Mesothelial cell of epicardium (in vitro differentiated cells): ENCODE measurements around the gene D2HGDH. TPM values are rescaled to one million over a fixed set of nuclear protein-coding genes. Genes with fewer than 3 reads are reported as not detected.
A peak's percentile ranks its signal among the peaks of the same experiment; 100 is the strongest.

Experiments
- DNase-seq, 2 experiments: peaks; one replicate each; pipeline ENCODE4 v3.0.0; 2021; ENCODE audit warnings: low spot score in 2 of 2; ENCODE audit not compliant: unreplicated experiment in 2 of 2
- H3K27ac Mint-ChIP-seq: 2 replicates; pipeline ENCODE4 v1.8.0; 2021; ENCODE audit warnings: mixed read lengths
- H3K27me3 Mint-ChIP-seq: 2 replicates; pipeline ENCODE4 v1.8.0; 2021; ENCODE audit warnings: low read depth, mixed read lengths
- H3K36me3 Mint-ChIP-seq: 2 replicates; pipeline ENCODE4 v1.8.0; 2021; ENCODE audit warnings: mixed read lengths
- H3K4me1 Mint-ChIP-seq: 2 replicates; pipeline ENCODE4 v1.8.0; 2021; ENCODE audit warnings: mixed read lengths
- H3K4me3 Mint-ChIP-seq: 2 replicates; pipeline ENCODE4 v1.8.0; 2021; ENCODE audit warnings: mild to moderate bottlenecking, moderate library complexity, mixed read lengths
- H3K9me3 Mint-ChIP-seq: 2 replicates; pipeline ENCODE4 v1.8.0; 2021; ENCODE audit warnings: mixed read lengths
- CTCF ChIP-seq: fragments of 200-600 bp; sonication (generic); IDR thresholded peaks from one replicate; pipeline ENCODE4 v1.5.0; 2021; ENCODE audit warnings: antibody characterized with exemption; ENCODE audit not compliant: unreplicated experiment
- total RNA-seq: library from RNA; stranded (reverse); gene quantifications from 3 replicates; pipeline ENCODE4 v1.2.1, GENCODE V29; 2021

The D2HGDH gene
- total RNA-seq, 1 donor from 2014 or later = 60.3 TPM

- Mint-ChIP-seq H3K27me3 (no peaks in the 10 kb centered on the region), H3K4me1 (peaks cover 13% of the 10 kb centered on the region), H3K9me3 (no peaks in the 10 kb centered on the region), H3K4me3 (no peak overlapping the region), H3K27ac (peak overlapping the region; percentile 68), H3K36me3 (no peaks in the 10 kb centered on the region)
- no peak for TF ChIP-seq CTCF
- DNase-seq = no peak
These were observed 73.8 kb downstream of the D2HGDH start for GRCh38 chr2:241808051-241808720.

GRCh38 chr2:241808721-241809382, 74.4 kb downstream of the D2HGDH start, which contains the start of gene NEU4:
NEU4 (plus strand) TSS chr2:241809193; CDS start chr2:241814485, 5,292 bp downstream.
- no peaks in the 10 kb centered on the region for H3K36me3 Mint-ChIP-seq
- no peak for TF ChIP-seq CTCF
- peak within 1 kb of the TSS; percentile 68 for H3K27ac Mint-ChIP-seq
- no peak for DNase-seq
- no peak within 1 kb of the TSS for H3K4me3 Mint-ChIP-seq
- H3K4me1 Mint-ChIP-seq = peaks cover 13% of the 10 kb centered on the region
- no peaks in the 10 kb centered on the region for H3K27me3 Mint-ChIP-seq
- H3K9me3 Mint-ChIP-seq = no peaks in the 10 kb centered on the region

- Mint-ChIP-seq H3K27ac (peak overlapping the region; percentile 68), H3K9me3 (no peaks in the 10 kb centered on the region), H3K4me1 (peaks cover 10% of the 10 kb centered on the region), H3K4me3 (no peak overlapping the region), H3K36me3 (no peaks in the 10 kb centered on the region), H3K27me3 (no peaks in the 10 kb centered on the region)
- DNase-seq = no peak
- TF ChIP-seq CTCF = no peak
These were observed 75.2 kb downstream of the D2HGDH start for GRCh38 chr2:241809383-241810306.

GRCh38 chr2:241810307-241811200, 76.1 kb downstream of the D2HGDH start:
- Mint-ChIP-seq H3K27ac (no peak overlapping the region), H3K27me3 (peaks cover 3% of the 10 kb centered on the region), H3K9me3 (no peaks in the 10 kb centered on the region), H3K36me3 (no peaks in the 10 kb centered on the region), H3K4me3 (no peak overlapping the region), H3K4me1 (peaks cover 7% of the 10 kb centered on the region)
- TF ChIP-seq CTCF = no peak
- no peak for DNase-seq
